Inflammatory macrophage (primary cell): ENCODE data around the gene SPINK4.

Experiments
- DNase-seq, 2 donors: peaks; one replicate each; pipeline ENCODE4 v3.0.0-alpha.2; 2020 to 2022

SPINK4 gene

DNA sequence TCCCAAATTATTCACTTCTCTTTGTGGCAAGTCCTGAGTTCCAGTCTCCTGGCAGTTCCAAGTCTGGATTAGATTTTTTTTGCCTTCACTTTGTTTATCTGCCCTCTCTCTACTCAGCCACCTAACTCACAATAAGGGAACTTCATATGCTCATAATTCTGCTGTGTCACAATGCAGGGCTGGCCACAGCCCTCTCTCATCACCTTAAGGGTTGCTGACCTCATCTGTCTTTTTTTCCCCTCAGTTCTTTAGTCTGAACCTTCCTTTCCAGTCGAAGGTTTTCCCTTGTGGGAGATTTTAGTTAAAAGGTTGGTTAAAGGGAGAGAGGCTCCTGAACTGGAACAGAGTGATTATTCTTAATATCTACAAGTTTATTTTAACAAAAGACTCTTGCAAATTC lies 20.4 kb downstream of the SPINK4 start:
- no peak for DNase-seq

DNA sequence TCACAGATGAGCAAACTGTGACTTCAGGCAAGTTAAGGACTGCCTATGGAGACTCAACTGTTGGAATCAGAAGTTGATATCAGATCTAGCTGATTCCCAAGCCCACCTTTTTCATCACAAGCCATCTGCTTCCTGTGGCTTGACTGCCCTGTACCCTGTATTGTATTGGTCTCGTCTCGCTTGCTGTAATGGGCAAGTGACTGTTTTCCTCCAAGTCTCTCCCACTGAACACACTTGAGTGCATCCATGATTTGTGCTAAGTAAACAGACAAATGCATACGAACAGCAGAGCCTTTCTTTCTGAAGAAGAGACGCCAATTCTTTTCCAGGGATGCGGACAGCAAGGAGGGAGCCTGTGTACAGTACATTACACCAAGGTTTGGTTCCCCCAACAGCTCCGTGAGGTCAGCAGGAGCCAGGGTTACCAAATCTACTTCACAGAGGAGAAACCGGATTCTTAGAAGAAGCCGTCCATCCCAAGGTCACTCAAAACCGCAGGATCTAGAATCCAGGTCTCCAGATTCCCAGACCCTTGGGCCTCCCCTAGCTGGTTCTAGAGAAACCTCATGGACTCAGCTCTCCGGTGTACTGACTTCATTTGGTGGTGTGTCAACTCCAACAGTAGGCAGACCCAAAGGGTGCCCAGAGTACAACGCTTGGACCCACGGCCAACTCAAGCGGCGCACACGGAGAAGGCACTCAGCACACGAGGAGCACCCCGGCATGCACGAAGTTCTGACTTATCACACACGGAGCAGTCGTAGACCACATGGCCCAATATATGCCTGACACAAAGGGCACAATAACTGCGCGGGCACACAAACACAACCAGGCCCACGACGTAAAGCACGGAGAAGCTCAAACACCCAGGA lies 23.4 kb downstream of the SPINK4 start:
- peak; percentile 32 to 38 for DNase-seq

DNA sequence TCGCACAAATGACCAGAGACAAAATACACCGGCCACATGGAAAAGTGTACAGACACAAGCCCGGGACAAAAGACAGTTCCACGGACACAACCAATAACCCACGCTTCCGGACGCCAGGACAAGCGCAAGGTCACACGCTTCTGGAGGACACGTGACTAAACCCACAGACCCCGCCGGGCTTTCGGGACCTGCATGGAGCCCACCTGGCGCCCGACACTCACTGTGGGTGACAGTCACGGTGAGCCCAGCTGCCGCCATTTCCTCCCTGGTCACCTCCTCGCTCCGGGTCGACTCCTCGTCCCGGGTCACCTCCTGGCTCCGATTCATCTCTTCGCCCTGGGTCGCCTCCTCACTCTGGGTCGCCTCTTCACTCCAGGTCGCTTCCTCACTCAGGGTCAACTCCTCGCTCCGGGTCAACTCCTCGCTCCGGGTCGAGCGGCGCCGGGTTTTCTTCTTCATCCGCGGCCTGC lies 24.1 kb downstream of the SPINK4 start:
- DNase-seq, result peak; percentile 40 to 66

DNA sequence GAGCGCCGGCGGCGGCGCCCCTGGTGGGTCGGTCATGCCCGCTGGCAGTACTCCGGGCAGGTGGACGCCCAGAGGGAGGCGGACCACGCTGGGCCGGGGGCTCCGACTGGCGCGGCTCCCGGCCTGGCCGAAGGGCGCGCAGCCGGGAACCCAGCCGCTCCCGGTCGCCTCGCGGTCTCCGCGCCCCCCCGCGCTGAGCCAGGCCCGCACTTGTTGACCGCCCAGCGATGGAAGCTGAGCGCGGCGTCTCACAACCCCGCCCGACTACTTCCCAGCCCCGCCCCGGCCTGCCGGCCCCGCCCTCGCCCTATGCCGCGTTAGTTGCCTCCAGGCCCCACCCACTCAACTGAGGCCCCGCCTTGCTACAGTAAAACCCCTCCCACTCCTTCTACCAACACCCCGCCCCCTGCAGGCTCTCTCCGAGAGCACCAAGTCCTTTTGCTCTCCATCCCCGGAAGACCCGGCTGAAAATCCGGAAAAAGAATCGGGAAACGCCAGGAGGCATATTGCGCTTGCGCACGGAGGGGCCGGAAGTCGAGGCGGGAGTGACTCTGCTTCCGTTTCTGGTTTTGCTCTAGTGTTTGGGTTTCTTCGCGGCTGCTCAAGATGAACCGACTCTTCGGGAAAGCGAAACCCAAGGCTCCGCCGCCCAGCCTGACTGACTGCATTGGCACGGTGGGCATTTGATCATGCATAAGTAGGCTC lies 24.7 kb downstream of the SPINK4 start, which contains the start of the genes BAG1 and CHMP5:
Gene BAG1 (minus strand): TSS at position 236 of the 705 bp plus-strand sequence.
Gene CHMP5 (plus strand): TSS at position 577 of the 705 bp plus-strand sequence. CDS start 30 bp downstream, at position 607.
- peak; percentile 100 for DNase-seq

DNA sequence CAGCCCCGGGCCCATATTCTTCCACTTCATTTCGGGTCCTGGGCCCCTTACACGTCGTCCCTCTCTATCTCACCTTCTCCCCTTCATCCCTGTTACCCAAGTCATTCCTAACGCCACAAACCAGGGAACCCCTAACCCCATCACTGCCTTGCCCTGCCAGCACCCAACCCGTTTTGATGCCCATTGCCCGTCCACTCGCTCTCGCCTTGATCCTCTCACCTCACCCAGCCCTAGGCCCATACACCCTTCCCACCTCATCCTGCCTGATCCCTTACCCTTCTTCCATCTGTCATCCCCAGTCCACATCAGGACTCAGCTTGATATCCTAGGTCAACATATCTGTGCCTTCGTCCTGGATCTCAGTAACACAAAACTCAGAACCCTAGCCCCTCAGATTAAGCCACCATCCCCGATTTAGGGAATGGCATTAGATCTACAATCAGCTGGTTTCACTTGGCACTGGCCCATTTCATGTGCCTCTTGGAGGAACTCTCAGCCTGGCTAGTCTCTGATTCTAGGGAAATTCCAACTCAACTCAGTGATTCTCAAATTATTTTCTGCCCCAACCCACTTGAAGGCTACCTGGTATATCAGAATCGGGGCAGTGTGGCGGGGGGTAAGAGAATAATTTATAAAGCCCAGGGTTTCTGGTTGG lies 25.4 kb downstream of the SPINK4 start:
- no peak for DNase-seq

DNA sequence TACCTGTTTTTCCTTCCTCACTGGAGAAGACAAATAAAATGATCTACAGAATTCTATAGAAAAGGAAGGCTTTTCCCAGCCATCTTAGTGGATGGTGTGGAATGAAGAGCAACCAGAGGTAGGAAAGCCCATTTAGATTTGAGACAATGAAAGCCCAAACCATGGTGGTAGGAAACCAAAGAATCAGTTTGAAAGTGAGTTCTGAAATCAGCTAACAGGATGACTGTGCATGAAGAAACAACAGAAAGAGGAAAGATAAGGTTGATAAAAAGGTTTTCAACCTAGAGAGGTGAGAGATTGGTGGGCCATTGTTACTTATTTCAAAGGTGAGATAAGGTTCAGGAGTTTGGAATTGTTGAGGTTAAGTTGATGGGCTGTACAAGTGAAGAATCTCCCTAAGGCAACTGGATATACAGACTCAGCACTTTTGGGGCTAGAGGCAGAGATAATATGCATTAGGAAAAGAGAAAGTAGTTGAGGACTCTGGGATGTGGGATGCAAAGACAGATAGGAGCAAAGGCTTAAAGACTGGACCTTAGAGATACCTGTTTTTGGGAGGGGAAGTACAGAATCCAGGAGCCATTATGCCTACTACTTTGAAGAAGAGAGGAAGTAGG lies 27.3 kb downstream of the SPINK4 start:
- DNase-seq, result no peak

DNA sequence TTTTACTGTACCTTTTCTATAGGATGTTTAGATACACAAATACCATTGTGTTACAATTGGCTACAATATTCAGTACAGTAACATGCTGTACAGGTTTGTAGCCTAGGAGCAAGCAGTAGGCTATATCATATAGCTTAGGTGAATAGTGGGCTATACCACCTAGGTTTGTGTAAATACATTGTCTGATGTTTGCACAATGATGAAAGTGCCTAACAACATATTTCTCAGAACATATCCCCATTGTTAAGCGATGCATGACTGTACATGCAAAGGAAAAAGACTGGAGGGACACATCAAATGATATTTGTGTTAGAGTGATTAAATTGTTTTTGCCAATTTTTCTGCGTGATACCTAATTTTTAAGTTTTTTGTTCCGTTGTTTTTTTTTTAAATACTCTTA lies 30.2 kb downstream of the SPINK4 start:
- DNase-seq, result no peak

DNA sequence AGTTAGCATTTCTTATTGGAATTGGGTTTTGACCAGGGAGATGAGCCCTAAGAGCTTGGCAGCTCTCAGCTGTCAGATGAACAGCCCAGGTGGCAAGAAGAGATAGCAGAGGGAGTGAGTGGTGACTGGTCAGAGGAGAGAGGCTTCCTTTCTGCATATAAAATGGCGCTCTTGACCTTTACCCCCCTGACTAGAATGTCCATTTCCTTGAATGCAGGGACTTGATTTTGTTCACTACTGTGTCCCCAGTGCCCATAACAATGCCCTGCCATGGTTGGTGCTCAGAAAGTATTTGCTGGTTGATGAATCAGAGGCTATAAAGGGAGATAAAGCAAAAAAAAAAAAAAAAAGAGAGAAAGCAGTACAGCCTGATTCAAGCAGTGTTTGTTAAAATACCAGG lies 32.1 kb downstream of the SPINK4 start:
- no peak for DNase-seq

DNA sequence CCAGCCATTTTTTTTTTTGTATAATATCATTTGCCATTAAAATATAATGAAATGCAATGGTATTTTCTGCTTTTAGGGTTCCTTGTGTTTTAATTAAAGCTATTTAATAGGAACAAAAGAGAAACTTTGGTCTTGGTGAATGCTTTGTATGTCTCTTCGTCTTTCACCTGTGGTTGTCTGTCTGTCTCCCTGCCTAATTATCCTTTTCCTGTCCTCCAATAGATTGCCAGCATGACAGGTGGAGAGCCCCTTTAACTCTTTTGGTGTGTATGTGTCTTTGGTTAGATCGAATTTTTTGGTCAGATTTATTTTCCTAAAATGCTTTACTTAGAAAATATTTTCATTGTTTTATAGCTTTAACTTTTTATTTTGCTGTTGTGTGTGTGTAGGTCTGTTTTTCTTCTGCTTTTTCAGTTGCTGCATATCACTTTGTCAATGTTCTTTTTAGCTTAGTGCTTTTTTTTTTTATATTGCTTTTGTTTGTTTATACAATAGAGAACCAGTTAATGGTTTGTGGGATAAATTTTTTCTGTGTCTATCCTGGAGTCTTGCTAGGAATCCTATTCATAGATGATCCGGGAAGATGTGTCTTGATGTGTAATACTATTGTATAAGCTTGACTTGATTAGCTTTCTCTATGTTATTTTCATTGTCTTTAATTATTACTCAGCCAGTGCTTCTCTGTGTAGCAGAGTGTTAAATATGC lies 33.5 kb downstream of the SPINK4 start:
- DNase-seq, result no peak

DNA sequence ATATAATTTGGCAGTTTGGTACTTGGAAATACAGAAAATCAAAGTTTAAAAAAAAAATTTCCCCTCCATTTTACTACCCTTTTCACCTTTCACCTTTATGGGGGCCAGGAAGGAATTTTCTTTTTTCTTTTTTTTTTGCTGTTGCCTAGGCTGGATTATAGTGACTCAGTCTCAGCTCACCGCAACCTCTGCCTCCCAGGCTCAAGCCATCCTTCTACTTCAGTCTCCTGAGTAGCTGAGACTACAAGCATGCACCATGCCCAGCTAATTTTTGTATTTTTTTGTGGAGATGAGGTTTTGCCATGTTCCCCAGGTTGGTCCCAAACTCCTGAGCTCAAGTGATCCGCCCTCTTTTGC lies 34.0 kb downstream of the SPINK4 start:
- DNase-seq, result no peak

DNA sequence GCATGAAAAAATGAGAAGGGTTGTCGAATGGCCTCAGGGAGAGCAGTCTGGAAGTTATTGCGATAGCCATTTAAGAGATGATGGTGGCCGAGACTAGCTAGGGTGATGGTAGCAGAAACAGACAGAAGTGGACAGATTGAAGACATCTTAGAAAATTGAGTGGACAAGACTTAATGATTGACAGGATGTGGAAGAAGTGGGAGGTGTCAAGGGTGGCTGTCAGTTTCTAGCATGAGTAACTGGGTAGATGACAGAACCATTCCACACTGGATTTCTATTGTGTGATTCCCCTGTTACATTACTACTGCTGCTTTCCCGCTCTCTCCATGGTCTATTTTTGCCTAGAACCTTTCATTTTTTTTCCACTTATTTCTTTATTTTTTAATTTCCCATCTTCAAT lies 37.5 kb downstream of the SPINK4 start:
- no peak for DNase-seq

DNA sequence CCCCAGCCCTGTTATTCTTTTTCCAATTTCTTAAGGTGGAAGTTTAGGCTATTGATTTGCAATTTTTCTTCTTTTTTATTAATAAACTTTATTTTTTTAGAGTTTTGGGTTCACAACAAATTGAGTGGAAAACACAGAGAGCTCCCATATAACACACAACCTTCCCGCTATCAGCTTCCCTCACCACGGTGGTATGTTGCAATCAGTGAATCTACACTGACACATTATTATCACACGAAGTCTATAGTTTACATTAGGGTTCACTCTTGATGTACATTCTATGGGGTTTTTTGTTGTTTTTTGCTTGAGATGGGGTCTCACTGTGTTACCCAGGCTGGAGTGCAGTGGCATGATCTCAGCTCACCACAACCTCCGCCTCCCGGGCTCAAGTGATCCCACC lies 45.5 kb downstream of the SPINK4 start:
- DNase-seq, result no peak

DNA sequence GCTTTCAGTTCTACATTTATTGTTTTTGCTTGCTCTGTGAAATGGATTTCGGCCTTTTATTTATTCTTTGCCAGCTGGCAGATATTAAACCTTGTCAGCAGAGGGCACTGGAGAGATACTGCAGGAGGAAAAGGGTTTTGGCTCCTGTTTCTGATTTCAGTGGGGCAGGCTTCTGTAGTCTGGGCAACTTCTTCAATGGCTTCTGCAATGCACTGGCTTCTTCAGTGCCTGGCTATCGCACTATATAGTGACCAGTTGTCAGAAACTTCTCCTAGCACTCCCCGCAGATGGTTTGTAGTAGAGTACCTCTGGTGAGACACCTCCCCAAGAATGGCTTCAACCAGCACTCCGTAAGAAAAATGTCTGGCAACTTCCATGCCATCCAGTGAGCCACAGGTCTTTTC lies 47.1 kb downstream of the SPINK4 start:
- peak; percentile 77 to 81 for DNase-seq

DNA sequence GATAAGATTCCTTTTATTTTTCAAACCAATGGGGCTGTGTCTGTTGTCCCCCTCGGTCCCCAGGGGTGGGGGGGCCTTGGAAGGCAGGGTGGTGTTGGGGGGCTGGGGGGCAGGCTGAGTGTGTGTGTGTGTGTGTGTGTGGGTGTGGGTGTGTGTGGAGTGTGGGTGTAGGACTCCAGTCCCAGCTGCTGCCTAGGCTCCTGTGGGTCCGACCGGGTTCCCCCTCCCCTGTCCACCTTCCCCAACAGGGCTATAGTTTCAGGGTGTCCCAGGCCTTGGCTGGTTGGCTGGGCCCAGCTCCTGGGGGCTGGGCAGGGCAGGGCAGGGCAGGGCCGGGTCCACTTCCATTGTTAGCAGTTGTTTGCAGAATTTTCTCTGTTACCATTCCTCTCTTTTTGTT lies 48.3 kb downstream of the SPINK4 start:
- no peak for DNase-seq

DNA sequence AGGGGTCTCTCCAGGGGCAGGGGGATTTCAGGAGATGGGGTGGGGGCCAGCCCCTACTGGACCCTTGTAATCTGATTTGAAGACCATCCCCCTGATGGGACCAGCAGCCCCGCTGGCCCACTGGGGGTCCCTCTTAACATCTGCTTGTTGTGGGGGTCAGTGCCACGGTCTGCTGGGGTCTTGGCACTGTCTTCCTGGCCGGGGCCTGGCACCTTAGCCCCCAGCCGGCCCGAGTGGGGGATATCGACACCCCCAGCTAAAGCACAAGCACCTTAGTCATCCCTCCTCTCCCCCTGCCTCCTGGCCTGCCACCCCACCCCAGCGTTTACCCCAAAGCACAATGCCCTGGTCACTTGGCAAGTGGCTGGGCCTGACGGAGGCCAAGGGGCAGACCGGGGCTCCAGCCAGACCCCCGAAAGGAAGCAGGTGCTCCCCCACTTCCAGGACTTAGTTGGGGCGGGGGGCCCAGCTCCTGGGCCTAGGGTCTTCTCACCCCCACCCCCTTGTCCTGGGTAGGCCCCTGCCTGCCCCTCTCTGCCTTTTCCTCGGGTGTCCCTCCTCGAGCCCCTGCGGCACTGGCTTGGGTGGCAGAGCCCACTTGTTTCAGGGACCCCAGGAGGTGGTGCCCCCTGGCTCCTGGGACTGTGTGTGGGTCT lies 49.0 kb downstream of the SPINK4 start:
- no peak for DNase-seq

DNA sequence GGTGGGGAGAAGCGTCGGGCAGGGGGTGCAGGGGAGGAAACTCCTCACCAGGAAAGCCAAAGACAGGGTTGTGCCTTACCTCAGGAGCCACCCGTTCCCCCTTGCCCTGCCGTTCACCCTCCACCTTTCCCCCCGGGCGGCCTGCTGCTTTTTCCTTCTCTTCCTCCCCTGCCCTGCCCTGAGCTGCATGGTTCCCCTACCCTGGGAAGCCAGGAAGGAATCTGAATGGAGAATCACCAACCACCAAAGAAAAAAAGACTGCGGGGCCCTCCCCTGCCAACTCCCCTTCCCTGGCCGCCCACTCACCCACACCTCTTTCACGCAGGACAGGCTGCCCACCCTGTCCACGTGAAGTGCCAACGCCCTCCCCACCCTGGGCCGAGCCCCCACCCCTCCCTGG lies 49.5 kb downstream of the SPINK4 start:
- DNase-seq, result peak; percentile 20 to 49

DNA sequence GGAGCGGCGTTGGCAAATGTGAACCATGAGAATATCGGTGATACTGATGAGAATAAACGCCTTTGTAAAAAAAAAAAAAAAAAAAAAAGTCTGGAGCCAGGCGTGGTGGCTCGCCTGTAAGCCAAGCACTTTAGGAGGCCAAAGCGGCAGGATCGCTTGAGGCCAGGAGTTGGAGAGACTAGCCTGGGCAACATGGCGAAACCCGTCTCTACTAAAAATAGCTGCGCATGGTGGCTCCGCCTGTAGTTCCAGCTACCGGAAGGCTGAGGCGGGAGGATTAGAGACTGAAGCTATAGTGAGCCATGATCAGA lies 49.9 kb downstream of the SPINK4 start:
- DNase-seq, result no peak

DNA sequence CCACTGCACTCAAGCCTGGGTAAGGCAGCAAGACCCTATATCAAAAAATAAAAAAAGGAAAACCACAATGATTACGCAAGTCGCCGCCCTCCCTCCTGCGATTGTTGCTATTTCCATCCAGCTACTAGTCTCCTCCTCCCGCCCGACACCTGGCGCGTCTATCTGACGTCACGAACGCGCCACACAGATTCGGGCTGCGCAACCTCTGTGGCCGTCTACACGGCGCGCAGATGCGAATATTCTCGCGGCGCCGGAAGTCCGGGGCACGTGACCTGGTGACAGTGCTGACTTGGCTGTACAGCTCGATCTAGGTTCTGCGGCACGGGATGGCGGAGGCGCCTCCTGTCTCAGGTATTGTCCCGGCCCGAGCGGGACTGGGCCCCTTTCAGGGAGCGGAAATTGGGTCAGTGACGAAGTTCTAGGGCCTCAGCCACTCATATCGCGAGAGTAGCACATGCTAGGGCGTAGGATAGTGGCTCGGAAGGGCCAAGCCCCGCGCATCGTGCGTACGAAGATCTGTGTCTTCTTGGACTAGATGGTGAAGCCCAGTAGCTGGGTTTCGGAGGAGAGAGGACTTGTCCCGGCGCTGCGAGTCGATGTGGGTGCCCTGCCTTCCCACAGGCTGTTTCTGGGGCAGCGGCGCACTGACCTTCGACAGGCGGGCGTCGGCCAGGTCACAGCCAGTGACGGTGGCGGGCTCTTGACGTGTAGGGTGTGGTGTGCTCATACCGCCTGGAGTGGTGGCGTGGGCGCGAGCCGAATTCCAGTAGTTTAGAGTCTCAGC lies 50.5 kb downstream of the SPINK4 start, which contains the start of gene NFX1:
Gene NFX1 (plus strand): TSS at position 270 of the 784 bp plus-strand sequence. CDS start 57 bp downstream, at position 327.
- peak; percentile 99 for DNase-seq

DNA sequence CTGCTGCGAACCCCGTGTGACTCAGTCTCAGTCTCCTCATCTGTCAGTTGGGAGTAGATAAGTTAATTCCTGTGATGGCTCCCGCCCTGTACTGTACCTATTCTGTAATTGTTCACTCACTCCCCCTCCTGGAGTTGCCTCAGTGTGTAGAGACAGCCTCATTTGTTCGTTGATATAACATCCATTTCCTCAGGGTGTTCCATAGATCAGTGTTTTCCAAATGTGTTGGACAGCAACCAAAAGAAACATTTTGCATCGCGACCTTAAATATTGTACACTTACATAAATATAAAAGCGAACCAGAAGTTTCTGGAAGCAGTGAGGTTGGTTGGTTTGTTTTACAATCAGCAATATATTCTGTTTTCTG lies 51.0 kb downstream of the SPINK4 start:
- DNase-seq, result no peak

DNA sequence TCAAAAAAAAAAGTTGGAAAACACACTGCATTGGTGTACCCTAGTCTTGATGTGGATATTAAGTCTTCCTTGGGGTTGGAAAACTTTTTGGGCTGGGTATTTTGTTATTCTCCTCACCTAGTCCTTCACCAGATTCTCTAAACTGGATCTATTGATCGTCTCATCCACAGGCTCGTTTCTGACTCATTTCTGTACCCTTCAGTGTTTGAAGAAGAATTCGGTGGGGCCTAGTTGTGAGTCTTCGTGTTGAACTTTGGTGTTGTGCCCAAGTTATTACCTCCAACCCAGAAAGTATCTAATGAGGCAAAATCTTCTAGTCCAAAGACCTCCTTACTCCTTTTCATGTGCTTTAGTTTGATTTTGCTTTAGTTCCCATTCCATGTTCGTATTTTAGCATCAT lies 51.9 kb downstream of the SPINK4 start:
- no peak for DNase-seq

DNA sequence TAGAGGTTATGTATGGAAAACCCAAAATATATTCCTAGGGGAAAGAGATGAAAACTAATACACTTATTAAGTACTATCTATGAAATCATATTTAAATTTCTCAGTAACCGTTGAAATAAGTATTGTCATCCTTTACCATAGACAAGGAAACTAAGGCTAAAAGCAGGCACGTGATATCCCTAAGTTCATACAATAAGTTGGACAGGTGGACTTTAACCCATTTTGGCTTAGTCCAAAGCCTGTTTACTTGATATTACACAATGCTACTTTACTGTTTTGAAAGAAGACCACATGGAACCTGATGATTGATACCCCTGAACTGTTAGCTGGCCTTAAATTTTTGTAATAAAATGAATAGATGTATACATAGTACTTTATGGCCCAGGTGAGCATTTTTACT lies 53.8 kb downstream of the SPINK4 start:
- DNase-seq, result no peak
